Measurements from ENCODE around the gene CRTC2.

Gene CRTC2

GRCh38 chr1:153962088-153963029, 3.9 kb upstream of the CRTC2 start:
- H3K4me3 ChIP-seq (ENCODE audit: low read depth, low read length): peak overlapping the region; percentile 70
- TF ChIP-seq, protein P1, sequence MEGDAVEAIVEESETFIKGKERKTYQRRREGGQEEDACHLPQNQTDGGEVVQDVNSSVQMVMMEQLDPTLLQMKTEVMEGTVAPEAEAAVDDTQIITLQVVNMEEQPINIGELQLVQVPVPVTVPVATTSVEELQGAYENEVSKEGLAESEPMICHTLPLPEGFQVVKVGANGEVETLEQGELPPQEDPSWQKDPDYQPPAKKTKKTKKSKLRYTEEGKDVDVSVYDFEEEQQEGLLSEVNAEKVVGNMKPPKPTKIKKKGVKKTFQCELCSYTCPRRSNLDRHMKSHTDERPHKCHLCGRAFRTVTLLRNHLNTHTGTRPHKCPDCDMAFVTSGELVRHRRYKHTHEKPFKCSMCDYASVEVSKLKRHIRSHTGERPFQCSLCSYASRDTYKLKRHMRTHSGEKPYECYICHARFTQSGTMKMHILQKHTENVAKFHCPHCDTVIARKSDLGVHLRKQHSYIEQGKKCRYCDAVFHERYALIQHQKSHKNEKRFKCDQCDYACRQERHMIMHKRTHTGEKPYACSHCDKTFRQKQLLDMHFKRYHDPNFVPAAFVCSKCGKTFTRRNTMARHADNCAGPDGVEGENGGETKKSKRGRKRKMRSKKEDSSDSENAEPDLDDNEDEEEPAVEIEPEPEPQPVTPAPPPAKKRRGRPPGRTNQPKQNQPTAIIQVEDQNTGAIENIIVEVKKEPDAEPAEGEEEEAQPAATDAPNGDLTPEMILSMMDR (IDR thresholded peaks at IDR 0.05; ENCODE audit: low read depth, low read length): no peak

- H3K4me3 ChIP-seq (ENCODE audit: low read depth, low read length): peak overlapping the region; percentile 70
These were observed 3.0 kb upstream of the CRTC2 start for GRCh38 chr1:153961421-153961820.

DNA sequence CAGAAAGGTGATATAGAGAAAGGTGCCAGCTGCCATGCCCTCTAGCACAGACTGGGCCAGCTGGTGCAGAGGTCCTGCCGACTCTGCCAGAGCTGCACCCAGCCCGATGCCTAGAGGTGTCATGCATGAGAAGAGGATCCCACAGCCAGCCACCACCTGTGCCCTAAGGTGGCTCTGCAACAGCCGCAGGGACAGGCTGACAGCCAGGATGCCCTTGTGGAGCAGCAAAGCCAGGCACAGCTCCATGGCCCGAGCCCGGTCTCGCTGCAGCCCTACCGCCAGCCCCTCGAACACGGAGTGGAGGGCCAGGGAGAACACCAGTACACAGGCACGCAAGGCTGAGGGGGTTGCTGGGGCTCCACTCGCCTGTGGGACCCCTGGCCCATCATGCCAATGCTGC, 1.8 kb upstream of the CRTC2 start:
- no peak overlapping the region for H3K4me3 ChIP-seq (ENCODE audit: low read depth, low read length)
- TF ChIP-seq, protein P1 (IDR thresholded peaks at IDR 0.05; ENCODE audit: low read depth, low read length): no peak

More at GRCh38 chr1:153961421-153961820, 3.0 kb upstream of the CRTC2 start:
- TF ChIP-seq, protein P1 (IDR thresholded peaks at IDR 0.05; ENCODE audit: low read depth, low read length): no peak

- H3K4me3 ChIP-seq (ENCODE audit: low read depth, low read length): no peak overlapping the region
These were observed 1.0 kb upstream of the CRTC2 start for GRCh38 chr1:153959454-153959853.

DNA sequence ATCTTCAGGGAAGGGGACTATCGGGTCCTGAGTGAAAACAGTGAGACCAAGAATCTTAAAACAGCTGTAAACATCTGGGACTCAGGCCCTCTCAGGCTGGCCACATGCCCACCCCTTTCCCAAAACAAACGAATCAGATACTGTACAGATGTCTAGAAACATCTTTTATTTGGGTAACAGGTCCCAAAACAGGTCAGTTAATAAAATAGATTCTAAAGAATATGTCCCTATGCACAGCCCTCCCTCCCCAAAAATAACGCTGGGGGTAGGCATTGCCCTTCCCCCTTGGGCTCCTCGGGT, 499 bp upstream of the CRTC2 start:
- TF ChIP-seq, protein P1 (IDR thresholded peaks at IDR 0.05; ENCODE audit: low read depth, low read length): no peak
- H3K4me3 ChIP-seq (ENCODE audit: low read depth, low read length): peak overlapping the region; percentile 95

More at GRCh38 chr1:153959454-153959853, 1.0 kb upstream of the CRTC2 start:
- TF ChIP-seq, protein P1 (IDR thresholded peaks at IDR 0.05; ENCODE audit: low read depth, low read length): no peak

GRCh38 chr1:153957744-153958110, 685 bp downstream of the CRTC2 start:
- TF ChIP-seq, protein P1 (IDR thresholded peaks at IDR 0.05; ENCODE audit: low read depth, low read length): no peak
- H3K4me3 ChIP-seq (ENCODE audit: low read depth, low read length): peak overlapping the region; percentile 95

DNA sequence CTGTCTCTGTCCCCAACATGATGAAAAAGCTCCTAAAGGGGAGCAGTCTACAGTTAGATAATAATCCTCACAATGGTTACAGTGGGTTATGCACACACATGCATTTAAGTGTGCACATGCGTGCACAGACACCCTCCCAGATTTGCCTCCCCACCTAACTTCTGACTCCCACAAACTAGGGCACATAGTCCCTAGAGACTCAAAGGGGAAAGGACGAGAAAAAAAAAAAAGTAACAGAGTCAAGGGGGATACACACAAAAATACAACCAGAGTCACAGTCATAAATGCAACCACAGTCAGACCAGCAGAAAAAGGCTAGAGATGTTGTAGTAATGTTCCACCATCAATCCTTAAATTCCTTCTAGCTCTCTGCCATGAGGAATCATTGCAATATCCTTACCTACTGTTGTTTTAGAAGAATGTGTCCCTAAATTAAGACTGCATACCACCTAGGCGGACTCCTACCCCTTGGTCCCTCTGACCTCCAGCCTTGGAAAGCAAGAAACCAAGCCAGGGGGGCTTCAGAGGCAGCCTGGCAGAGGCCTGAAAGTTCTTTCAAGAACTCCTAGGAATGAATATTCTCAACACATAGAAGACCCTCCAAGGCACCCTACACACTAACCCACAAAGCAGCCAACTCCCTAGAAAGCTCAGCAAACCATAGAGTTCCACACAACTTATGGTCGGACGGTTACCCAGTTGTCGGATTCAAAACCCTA, 1.3 kb downstream of the CRTC2 start:
- peak overlapping the region; percentile 95 for H3K4me3 ChIP-seq (ENCODE audit: low read depth, low read length)
- TF ChIP-seq, protein P1 (IDR thresholded peaks at IDR 0.05; ENCODE audit: low read depth, low read length): no peak

Data from WI38 (cell line).